ENCODE data around the gene SUGCT.

- TF ChIP-seq EZH2phosphoT487 (IDR thresholded peaks at IDR 0.05; ENCODE audit: borderline replicate concordance), result no peak
- no peak for TF ChIP-seq CTCF (conservative IDR thresholded peaks at IDR 0.05; ENCODE audit: low read length)
Observed at GRCh38 chr7:40773656-40774055, 638.9 kb downstream of the SUGCT start.
